Stimulated activated CD4-positive, alpha-beta T cell treated with anti-CD3 and anti-CD28 coated beads, Interleukin-15, amount 100 ng/mL, for 1 hour (primary cell): Measurements from ENCODE around the gene DNER.
"Not testable (repeated sequence)": the region's sequence is repeated elsewhere in the genome, so short reads cannot be mapped to it uniquely, and the experiment has no call there.

Source experiments
- DNase-seq, 2 donors: peaks; one replicate each; pipeline ENCODE4 v3.0.0-alpha.2; 2020; ENCODE audit warnings: low read depth in 1 of 2, low spot score in 1 of 2

The DNER gene

GRCh38 chr2:229344955-229345354, 369.4 kb downstream of the DNER start:
- no peak for DNase-seq

DNA sequence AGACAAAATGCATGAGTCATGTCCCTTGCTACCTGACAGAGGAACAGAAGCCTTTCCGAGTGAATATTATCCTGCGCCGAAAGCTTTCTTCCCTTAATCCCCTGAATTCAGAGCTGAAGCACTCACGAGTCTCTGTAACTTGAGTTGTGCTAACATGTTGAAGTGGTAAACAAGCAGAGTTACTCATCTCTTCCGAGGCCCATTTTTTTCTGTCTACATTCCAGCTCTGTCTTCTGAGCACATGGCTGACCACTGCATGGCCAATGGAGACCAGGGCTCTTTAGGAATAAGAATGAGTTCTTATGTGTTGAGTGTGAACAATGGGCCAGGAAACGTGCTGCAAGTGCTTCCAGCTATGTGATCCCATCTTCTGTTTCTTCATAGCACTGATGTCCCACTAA, 370.2 kb downstream of the DNER start:
- DNase-seq, result no peak

DNA sequence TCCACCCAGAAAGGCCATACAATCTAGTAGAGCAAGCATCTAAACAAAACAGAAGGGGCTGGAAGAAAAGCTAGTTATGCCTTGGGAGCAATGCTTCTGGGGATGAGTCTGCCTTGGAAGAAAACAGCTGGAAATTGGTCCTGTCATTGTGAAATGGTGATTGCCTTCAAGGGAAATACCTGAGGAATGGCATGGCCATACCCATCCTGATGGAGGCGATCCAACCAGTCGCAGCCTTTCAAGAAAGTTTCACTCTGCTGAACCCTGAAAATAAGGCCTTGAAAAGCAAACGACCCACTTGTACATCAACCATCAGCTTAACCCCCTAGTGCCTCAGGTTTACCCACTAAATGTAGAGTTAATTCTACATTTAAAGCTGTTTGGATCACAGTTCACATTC, 370.7 kb downstream of the DNER start:
- DNase-seq, result no peak

GRCh38 chr2:229342376-229342775, 372.0 kb downstream of the DNER start:
- DNase-seq, result no peak

DNA sequence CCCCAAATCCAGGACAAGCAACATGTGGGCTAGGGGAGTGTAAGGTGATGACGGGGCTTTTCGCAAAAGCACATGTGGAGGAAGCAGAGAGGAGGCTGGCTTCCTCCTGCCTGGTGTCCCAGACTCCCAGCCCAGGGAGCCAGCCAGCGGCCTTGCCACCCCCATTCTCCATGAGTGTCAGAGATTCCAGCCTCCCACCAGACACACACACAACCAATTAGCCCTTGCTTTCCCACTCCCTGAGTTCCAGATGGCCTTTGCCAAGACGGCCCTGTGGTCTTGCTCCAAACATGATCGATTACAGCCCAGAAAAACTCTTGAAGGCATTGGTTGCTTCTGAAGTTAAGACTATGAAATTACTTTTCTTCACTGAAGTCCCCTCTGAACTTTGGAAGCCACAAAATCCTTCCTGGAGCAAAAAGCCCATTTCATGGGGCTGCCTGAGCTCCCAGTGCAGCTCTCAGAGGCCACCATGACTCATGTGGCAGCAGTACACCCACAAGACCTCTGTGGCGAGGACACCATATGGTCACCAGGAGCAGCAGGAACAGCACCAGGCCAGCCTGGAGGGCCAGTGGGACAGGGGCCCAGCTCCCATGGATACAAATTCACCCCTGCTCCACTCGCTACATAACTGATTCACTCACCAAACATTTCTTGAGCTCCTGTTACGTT, 374.1 kb downstream of the DNER start:
- no peak for DNase-seq

DNA sequence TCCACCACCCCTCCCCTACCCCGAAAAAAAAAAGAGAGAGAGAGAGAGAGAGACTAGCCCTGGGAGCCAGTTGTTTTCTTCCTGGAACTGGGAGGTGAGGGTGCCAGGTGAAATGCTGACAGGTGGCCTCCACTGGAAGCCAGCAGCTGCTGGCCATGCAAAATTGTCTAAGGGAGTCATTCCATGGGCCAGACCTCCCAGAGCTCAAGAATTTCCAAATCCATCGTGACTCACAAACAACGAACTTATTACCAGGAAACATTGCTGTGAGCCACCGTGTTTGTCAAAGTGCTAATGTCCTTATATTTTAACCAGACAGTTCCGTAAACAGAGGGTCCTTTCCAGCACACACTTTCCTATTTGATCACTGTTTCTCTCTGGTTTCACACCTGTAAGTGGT, 374.7 kb downstream of the DNER start:
- DNase-seq, result no peak

GRCh38 chr2:229339171-229339570, 375.2 kb downstream of the DNER start:
- DNase-seq, result not testable (repeated sequence)

DNA sequence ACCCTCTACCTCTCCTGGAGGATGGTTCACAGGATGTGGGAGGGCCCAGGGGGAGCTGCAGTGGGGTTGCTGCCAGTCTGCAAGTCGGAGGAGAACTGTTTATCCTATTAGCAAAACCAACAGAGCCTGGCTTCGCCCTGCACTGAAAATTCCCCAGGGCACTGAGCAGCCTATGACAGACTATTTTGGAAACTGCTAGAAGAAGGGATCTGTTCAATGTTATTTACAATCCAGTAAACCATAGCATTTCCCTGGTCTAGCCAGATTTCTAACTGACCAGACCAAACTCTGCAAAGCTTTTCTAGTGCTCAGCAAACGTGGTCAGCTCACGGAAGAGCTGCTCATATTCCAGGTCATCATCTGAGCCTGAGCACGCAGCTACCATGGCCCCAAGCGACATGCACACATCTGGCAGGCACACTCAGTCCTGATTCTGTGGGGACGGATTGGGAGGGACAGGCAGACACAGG, 378.4 kb downstream of the DNER start:
- no peak for DNase-seq

DNA sequence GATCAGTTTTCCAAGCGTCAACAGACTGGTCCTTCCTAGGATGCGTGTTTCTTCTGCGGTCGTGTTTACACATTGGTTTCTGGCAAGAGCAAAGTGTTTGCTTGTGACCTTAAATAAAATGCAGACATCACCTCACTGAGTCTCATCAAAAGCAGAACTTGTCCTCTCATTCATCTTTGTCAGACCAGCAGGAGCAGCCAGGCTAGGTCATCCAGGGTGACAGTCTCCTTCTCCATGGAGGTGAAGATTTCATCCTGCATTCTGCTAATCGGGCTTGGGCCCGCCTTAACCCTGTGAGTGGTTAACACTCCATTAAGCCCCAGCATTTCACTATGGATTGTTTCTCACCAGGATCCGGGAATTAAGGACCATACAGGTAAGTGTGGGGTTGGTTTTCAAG, 379.0 kb downstream of the DNER start:
- DNase-seq, result no peak

DNA sequence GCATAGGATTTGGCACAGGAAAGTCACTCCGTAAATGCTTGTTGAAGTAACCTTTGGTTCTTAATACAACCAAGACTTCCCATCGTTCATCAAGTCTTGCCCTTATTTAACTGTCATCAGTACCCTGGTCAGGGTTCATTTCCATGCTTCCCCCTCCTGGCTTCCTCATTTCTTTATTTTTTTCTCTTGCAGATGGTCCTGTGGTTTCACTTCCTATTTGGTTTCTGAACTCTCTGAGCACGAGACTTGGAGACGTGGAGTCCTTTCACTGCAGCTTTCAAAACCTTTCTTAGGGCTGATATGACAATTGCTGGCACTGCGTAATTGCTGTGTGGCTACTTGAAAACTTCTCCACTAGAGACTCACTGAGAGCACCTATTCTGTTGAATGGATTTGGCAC, 383.4 kb downstream of the DNER start:
- DNase-seq, result no peak

GRCh38 chr2:229319558-229319957, 394.8 kb downstream of the DNER start:
- no peak for DNase-seq

DNA sequence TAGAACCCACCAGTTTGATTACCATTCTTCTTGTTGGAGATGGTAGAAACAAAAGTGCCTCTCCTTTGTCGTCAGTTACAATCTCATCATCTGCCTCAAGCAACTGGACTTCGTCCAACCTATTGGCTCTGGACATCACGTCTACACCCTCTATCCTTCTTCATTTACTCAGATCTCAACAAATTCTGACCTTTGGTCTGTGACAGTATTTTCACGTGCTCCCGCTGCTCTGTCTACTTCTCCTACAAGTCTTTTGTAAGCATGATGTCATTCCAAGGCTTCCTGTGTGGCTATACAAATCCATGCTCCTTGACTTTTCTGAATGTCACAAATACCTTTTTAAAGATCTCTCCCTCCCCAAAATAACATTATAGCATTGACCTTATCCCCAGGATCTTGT, 400.2 kb downstream of the DNER start:
- DNase-seq, result no peak

DNA sequence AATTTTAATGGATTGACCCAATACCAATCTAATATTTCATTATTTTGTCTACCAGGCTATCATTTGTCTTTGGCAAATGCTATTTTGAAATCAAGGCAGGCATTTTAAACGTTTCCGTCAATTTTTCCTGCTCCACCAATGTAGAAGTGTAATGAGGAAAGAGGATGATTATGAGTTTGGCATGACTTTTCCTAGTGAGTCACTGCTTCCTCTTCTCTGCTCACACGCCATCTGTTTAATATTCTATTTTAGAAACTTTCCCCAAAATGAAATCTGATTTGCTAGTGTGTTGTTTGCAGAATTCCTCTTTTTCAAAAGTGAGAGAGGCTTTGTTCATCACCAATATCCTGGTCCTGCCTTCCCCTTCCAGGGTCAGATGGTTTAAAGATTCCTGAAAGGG, 400.8 kb downstream of the DNER start:
- no peak for DNase-seq
